CD4-positive, CD25-positive, alpha-beta regulatory T cell (primary cell): ENCODE results near the gene CLTB. TPM values are rescaled to one million over a fixed set of nuclear protein-coding genes. Genes with fewer than 3 reads are reported as not detected.

Source experiments
- ATAC-seq, 2 donors: fragments of 150-1000 bp; cut with Tn5 transposase; one replicate each; pipeline ENCODE4 v1.10.0; 2021; ENCODE audit warnings: low read depth in 2 of 2, moderate number of reproducible peaks in 2 of 2, moderate library complexity in 1 of 2
- DNase-seq, 3 donors: peaks; one replicate each; pipeline versions ENCODE4 v3.0.0 to v3.0.0-alpha.2; 2012 to 2022; ENCODE audit warnings: mixed read lengths in 1 of 3
- H3K27ac ChIP-seq: one replicate; pipeline ENCODE4 v1.7.0; 2013; ENCODE audit warnings: mild to moderate bottlenecking, low read length; ENCODE audit not compliant: insufficient read depth, poor library complexity, severe bottlenecking
- H3K27me3 ChIP-seq: one replicate; pipeline ENCODE4 v1.7.0; 2013; ENCODE audit warnings: low read length; ENCODE audit not compliant: control insufficient read depth, insufficient read depth
- H3K36me3 ChIP-seq: one replicate; pipeline ENCODE4 v1.7.0; 2013; ENCODE audit warnings: mild to moderate bottlenecking, low read length, moderate library complexity; ENCODE audit not compliant: control insufficient read depth, insufficient read depth
- H3K4me1 ChIP-seq: 2 replicates; pipeline ENCODE4 v1.7.0; 2013; ENCODE audit warnings: mild to moderate bottlenecking, low read length; ENCODE audit not compliant: insufficient read depth, control insufficient read depth, poor library complexity, severe bottlenecking
- H3K4me3 ChIP-seq: one replicate; pipeline ENCODE4 v1.7.0; 2013; ENCODE audit warnings: low read depth, mild to moderate bottlenecking, low read length, moderate library complexity
- H3K9me3 ChIP-seq, 2 experiments: 1 replicate in 1 of 2; 2 replicates in 1 of 2; pipeline ENCODE4 v1.7.0; 2013; ENCODE audit warnings: low read length in 2 of 2, mild to moderate bottlenecking in 1 of 2, moderate library complexity in 1 of 2; ENCODE audit not compliant: control insufficient read depth in 2 of 2
- H3K27ac Mint-ChIP-seq, 3 donors: one replicate each; pipeline ENCODE4 v1.8.0; 2020 to 2022; ENCODE audit warnings: mild to moderate bottlenecking in 3 of 3, mixed read lengths in 3 of 3, moderate library complexity in 2 of 3
- H3K27me3 Mint-ChIP-seq: one replicate; pipeline ENCODE4 v1.8.0; 2022; ENCODE audit warnings: mild to moderate bottlenecking, mixed read lengths
- H3K36me3 Mint-ChIP-seq: one replicate; pipeline ENCODE4 v1.8.0; 2020; ENCODE audit warnings: mixed read lengths
- H3K4me1 Mint-ChIP-seq, 4 donors: one replicate each; pipeline ENCODE4 v1.8.0; 2020 to 2022; ENCODE audit warnings: mixed read lengths in 4 of 4, mild to moderate bottlenecking in 1 of 4
- H3K4me3 Mint-ChIP-seq, 4 donors: one replicate each; pipeline ENCODE4 v1.8.0; 2020 to 2022; ENCODE audit warnings: mild to moderate bottlenecking in 4 of 4, mixed read lengths in 4 of 4, moderate library complexity in 3 of 4
- H3K9me3 Mint-ChIP-seq, 7 donors: one replicate each; pipeline ENCODE4 v1.8.0; 2020 to 2022; ENCODE audit warnings: mixed read lengths in 7 of 7, mild to moderate bottlenecking in 3 of 7, moderate library complexity in 2 of 7
- polyA plus RNA-seq, 4 donors: library from polyadenylated mRNA; unstranded; fragments of 300-500 nt; fragmentation: Illumina TruSeq; gene quantifications; one replicate each; pipeline ENCODE4 v1.2.3, GENCODE V29; 2021
- total RNA-seq: library from RNA; stranded (reverse); gene quantifications from one replicate; pipeline ENCODE4 v1.2.3, GENCODE V29; 2022

The CLTB gene
- total and polyA plus RNA-seq, 5 donors from 2014 or later: 85.9 to 129 (median 93.4) TPM

GRCh38 chr5:176364765-176365350, 51.5 kb downstream of the CLTB start:
- ATAC-seq (no peak), DNase-seq (no peak)
- peaks cover 14% of the 10 kb centered on the region for H3K36me3 Mint-ChIP-seq

GRCh38 chr5:176362233-176362490, 54.2 kb downstream of the CLTB start:
- H3K4me1 Mint-ChIP-seq: peaks cover 12 to 50% (median 31%) of the 10 kb centered on the region in 4 donors
- Histone ChIP-seq H3K4me1 (peaks cover 42% of the 10 kb centered on the region), H3K4me3 (peak overlapping the region; percentile 56), H3K36me3 (peaks cover 10% of the 10 kb centered on the region), H3K27ac (peak overlapping the region; percentile 86), H3K9me3 (no peaks in the 10 kb centered on the region), H3K27me3 (no peaks in the 10 kb centered on the region)
- no peak for DNase-seq
- H3K9me3 Mint-ChIP-seq: no peaks in the 10 kb centered on the region
- H3K4me3 Mint-ChIP-seq: peak overlapping the region; percentile 97 to 99 (median 99)
- peak overlapping the region; percentile 95 to 98 (median 98) for H3K27ac Mint-ChIP-seq
- no peak for ATAC-seq
- H3K36me3 Mint-ChIP-seq: peaks cover 14% of the 10 kb centered on the region
- H3K27me3 Mint-ChIP-seq: no peaks in the 10 kb centered on the region

More at GRCh38 chr5:176364765-176365350, 51.5 kb downstream of the CLTB start:
- Histone ChIP-seq H3K4me3 (peak overlapping the region; percentile 77), H3K36me3 (no peaks in the 10 kb centered on the region), H3K4me1 (peaks cover 39% of the 10 kb centered on the region), H3K9me3 (no peaks in the 10 kb centered on the region), H3K27me3 (no peaks in the 10 kb centered on the region), H3K27ac (peak overlapping the region; percentile 51)
- Mint-ChIP-seq H3K4me1 (peaks cover under 1 to 37% (median 17%) of the 10 kb centered on the region in 4 donors), H3K27me3 (no peaks in the 10 kb centered on the region), H3K9me3 (no peaks in the 10 kb centered on the region), H3K27ac (peak overlapping the region; percentile 79 to 89 (median 83)), H3K4me3 (peak overlapping the region; percentile 80 to 86 (median 85))

GRCh38 chr5:176361437-176362232, 54.7 kb downstream of the CLTB start, which contains the start of gene KIAA1191:
KIAA1191 (minus strand) TSS chr5:176361764; CDS start chr5:176359508, 2,256 bp downstream.
- Histone ChIP-seq H3K36me3 (peaks cover 13% of the 10 kb centered on the region), H3K27ac (peak within 1 kb of the TSS; percentile 86), H3K9me3 (no peaks in the 10 kb centered on the region), H3K27me3 (no peaks in the 10 kb centered on the region), H3K4me3 (peak within 1 kb of the TSS; percentile 79), H3K4me1 (peaks cover 42% of the 10 kb centered on the region)
- DNase-seq (peak; percentile 93 to 98 (median 94)), ATAC-seq (peak; percentile 92 to 95)
- Mint-ChIP-seq H3K9me3 (no peaks in the 10 kb centered on the region), H3K4me1 (peaks cover 13 to 52% (median 30%) of the 10 kb centered on the region in 4 donors), H3K4me3 (peak within 1 kb of the TSS; percentile 97 to 99 (median 99)), H3K27me3 (no peaks in the 10 kb centered on the region), H3K36me3 (peaks cover 14% of the 10 kb centered on the region), H3K27ac (peak within 1 kb of the TSS; percentile 95 to 98 (median 98))

GRCh38 chr5:176360894-176361436, 55.4 kb downstream of the CLTB start:
- peak overlapping the region; percentile 95 to 98 (median 98) for H3K27ac Mint-ChIP-seq

GRCh38 chr5:176359658-176360057, 56.7 kb downstream of the CLTB start:
- Mint-ChIP-seq H3K4me1 (peaks cover 16 to 52% (median 35%) of the 10 kb centered on the region in 4 donors), H3K36me3 (peaks cover 22% of the 10 kb centered on the region)

More at GRCh38 chr5:176360894-176361436, 55.4 kb downstream of the CLTB start:
- Histone ChIP-seq H3K27ac (peak overlapping the region; percentile 86), H3K27me3 (no peaks in the 10 kb centered on the region), H3K9me3 (no peaks in the 10 kb centered on the region), H3K36me3 (peaks cover 20% of the 10 kb centered on the region), H3K4me3 (peak overlapping the region; percentile 79), H3K4me1 (peaks cover 36% of the 10 kb centered on the region)
- Mint-ChIP-seq H3K27me3 (no peaks in the 10 kb centered on the region), H3K4me1 (peaks cover 16 to 53% (median 29%) of the 10 kb centered on the region in 4 donors), H3K36me3 (peaks cover 17% of the 10 kb centered on the region), H3K4me3 (peak overlapping the region; percentile 97 to 99 (median 99)), H3K9me3 (no peaks in the 10 kb centered on the region)
- no peak for ATAC-seq
- DNase-seq: no peak

GRCh38 chr5:176356179-176356566, 60.2 kb downstream of the CLTB start:
- Histone ChIP-seq H3K4me1 (peaks cover 17% of the 10 kb centered on the region), H3K36me3 (peaks cover 67% of the 10 kb centered on the region), H3K9me3 (no peaks in the 10 kb centered on the region), H3K4me3 (no peak overlapping the region), H3K27ac (no peak overlapping the region), H3K27me3 (no peaks in the 10 kb centered on the region)
- peak overlapping the region in 1 of 3 donors; percentile 79 for H3K27ac Mint-ChIP-seq
- peaks cover 16 to 57% (median 35%) of the 10 kb centered on the region in 4 donors for H3K4me1 Mint-ChIP-seq
- no peak for DNase-seq
- H3K9me3 Mint-ChIP-seq: no peaks in the 10 kb centered on the region
- peak overlapping the region in 2 of 4 donors; percentile 5 to 16 for H3K4me3 Mint-ChIP-seq
- H3K36me3 Mint-ChIP-seq: peaks cover 43% of the 10 kb centered on the region
- no peaks in the 10 kb centered on the region for H3K27me3 Mint-ChIP-seq
- no peak for ATAC-seq

More at GRCh38 chr5:176359658-176360057, 56.7 kb downstream of the CLTB start:
- DNase-seq (peak in 1 of 3 donors; percentile 15), ATAC-seq (no peak)
- Mint-ChIP-seq H3K27ac (peak overlapping the region; percentile 60 to 95 (median 65)), H3K27me3 (no peaks in the 10 kb centered on the region), H3K9me3 (no peaks in the 10 kb centered on the region), H3K4me3 (peak overlapping the region; percentile 84 to 93 (median 86))
- Histone ChIP-seq H3K27ac (no peak overlapping the region), H3K27me3 (no peaks in the 10 kb centered on the region), H3K4me3 (peak overlapping the region; percentile 49), H3K36me3 (peaks cover 33% of the 10 kb centered on the region), H3K4me1 (peaks cover 28% of the 10 kb centered on the region), H3K9me3 (no peaks in the 10 kb centered on the region)

GRCh38 chr5:176355400-176356178, 60.8 kb downstream of the CLTB start:
- H3K4me1 ChIP-seq: peaks cover 11% of the 10 kb centered on the region
- DNase-seq (no peak), ATAC-seq (no peak)
- H3K27ac Mint-ChIP-seq: no peak overlapping the region
- H3K4me1 Mint-ChIP-seq: peaks cover 16 to 54% (median 35%) of the 10 kb centered on the region in 4 donors
- H3K27me3 ChIP-seq: no peaks in the 10 kb centered on the region
- no peak overlapping the region for H3K27ac ChIP-seq
- H3K9me3 Mint-ChIP-seq: no peaks in the 10 kb centered on the region
- H3K36me3 ChIP-seq: peaks cover 70% of the 10 kb centered on the region
- peaks cover 46% of the 10 kb centered on the region for H3K36me3 Mint-ChIP-seq
- H3K9me3 ChIP-seq: no peaks in the 10 kb centered on the region
- no peaks in the 10 kb centered on the region for H3K27me3 Mint-ChIP-seq
- H3K4me3 ChIP-seq: no peak overlapping the region
- H3K4me3 Mint-ChIP-seq: peak overlapping the region in 1 of 4 donors; percentile 80
